Endothelial cell (in vitro differentiated cells): ENCODE results near the gene HMCN2. TPM values are rescaled to one million over a fixed set of nuclear protein-coding genes. Genes with fewer than 3 reads are reported as not detected.

Experiments
- DNase-seq: peaks from one replicate; pipeline ENCODE4 v3.0.0; 2021; ENCODE audit warnings: low spot score
- H3K27ac Mint-ChIP-seq: one replicate; pipeline ENCODE4 v1.8.0; 2021; ENCODE audit warnings: mixed read lengths, inconsistent platforms; ENCODE audit not compliant: unreplicated experiment
- H3K27me3 Mint-ChIP-seq: one replicate; pipeline ENCODE4 v1.8.0; 2021; ENCODE audit warnings: mild to moderate bottlenecking, moderate library complexity, mixed read lengths, inconsistent platforms; ENCODE audit not compliant: unreplicated experiment
- H3K36me3 Mint-ChIP-seq: one replicate; pipeline ENCODE4 v1.8.0; 2021; ENCODE audit warnings: mild to moderate bottlenecking, low read depth, mixed read lengths, inconsistent platforms; ENCODE audit not compliant: unreplicated experiment
- H3K4me1 Mint-ChIP-seq: one replicate; pipeline ENCODE4 v1.8.0; 2021; ENCODE audit warnings: mild to moderate bottlenecking, mixed read lengths, inconsistent platforms; ENCODE audit not compliant: unreplicated experiment
- H3K4me3 Mint-ChIP-seq: one replicate; pipeline ENCODE4 v1.8.0; 2021; ENCODE audit warnings: mild to moderate bottlenecking, mixed read lengths, inconsistent platforms; ENCODE audit not compliant: unreplicated experiment
- H3K9me3 Mint-ChIP-seq: one replicate; pipeline ENCODE4 v1.8.0; 2021; ENCODE audit warnings: mixed read lengths, inconsistent platforms; ENCODE audit not compliant: unreplicated experiment
- total RNA-seq: library from RNA; stranded (reverse); fragmentation: NEBNext Ultra II Directional; extraction: Animal tissue kit (Norgen Biotek cat#: 25700); gene quantifications from one replicate; pipeline ENCODE4 v1.2.1, GENCODE V29; 2021; ENCODE audit not compliant: unreplicated experiment
- TF ChIP-seq, protein P1 (sequence below): fragments of 200-600 bp; sonication (generic); IDR thresholded peaks from one replicate; pipeline ENCODE4 v1.5.0; 2021; ENCODE audit warnings: antibody characterized with exemption; ENCODE audit not compliant: unreplicated experiment

The HMCN2 gene
- total RNA-seq, 1 donor from 2014 or later: 29.6 TPM

DNA sequence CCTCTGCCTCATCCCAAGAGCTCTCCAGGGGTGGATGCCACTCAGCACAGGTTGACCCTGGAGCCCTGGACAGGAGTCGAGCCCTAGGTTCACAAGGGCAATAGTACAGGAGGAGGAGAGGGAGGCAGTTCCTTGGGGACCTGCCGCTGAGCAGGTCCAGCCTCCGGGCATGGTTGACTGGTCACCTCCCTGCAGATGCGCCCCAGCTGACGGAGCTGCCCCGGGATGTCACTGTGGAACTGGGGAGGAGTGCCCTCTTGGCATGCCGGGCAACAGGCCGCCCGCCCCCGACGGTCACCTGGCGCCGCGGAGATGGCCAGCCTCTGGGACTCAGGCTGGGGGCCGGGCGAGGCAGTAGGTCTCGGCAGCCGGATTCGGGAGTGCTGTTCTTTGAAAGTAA is 53.7 kb downstream of the HMCN2 start:
- Mint-ChIP-seq H3K36me3 (peaks cover 7% of the 10 kb centered on the region), H3K9me3 (no peaks in the 10 kb centered on the region), H3K4me3 (no peak overlapping the region), H3K27ac (no peak overlapping the region), H3K4me1 (peaks cover 3% of the 10 kb centered on the region), H3K27me3 (peaks cover 2% of the 10 kb centered on the region)
- TF ChIP-seq, protein P1, sequence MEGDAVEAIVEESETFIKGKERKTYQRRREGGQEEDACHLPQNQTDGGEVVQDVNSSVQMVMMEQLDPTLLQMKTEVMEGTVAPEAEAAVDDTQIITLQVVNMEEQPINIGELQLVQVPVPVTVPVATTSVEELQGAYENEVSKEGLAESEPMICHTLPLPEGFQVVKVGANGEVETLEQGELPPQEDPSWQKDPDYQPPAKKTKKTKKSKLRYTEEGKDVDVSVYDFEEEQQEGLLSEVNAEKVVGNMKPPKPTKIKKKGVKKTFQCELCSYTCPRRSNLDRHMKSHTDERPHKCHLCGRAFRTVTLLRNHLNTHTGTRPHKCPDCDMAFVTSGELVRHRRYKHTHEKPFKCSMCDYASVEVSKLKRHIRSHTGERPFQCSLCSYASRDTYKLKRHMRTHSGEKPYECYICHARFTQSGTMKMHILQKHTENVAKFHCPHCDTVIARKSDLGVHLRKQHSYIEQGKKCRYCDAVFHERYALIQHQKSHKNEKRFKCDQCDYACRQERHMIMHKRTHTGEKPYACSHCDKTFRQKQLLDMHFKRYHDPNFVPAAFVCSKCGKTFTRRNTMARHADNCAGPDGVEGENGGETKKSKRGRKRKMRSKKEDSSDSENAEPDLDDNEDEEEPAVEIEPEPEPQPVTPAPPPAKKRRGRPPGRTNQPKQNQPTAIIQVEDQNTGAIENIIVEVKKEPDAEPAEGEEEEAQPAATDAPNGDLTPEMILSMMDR: no peak
- DNase-seq: no peak

DNA sequence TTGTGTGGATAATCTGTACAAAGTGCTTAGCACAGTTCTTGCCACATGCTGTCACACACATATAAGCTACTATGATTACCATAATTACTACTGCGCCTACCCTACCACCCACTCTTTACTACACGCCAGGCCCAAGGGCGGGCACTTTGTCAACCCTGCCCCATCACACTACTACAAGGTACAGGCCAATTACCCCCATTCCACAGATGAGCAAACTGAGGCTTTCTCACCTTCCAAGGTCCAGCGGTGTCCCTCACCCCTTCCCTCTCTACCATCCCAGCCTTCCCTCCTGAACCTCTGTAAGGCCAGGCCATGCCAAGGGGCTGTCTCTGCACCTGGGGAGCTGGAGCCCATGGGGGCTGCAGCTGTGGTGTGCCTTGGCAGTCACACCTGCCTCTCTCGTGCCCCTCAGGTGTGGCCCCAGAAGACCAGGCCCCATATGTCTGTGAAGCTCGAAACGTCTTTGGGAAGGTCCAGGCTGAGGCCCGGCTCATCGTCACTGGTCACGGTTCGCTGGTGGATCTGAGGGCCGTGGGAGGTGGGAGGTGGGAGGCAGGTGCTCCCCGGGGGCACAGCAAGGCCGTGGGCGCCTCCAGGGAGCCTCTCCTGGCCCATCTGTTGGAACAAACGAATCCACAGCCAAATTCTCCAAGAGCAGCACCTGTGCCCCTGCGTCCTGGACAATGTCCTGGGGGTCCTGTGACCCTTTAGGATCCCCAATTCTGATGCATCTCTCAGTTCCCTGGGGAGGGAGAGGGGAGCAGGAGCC is 54.6 kb downstream of the HMCN2 start:
- TF ChIP-seq, protein P1: no peak
- no peak for DNase-seq
- Mint-ChIP-seq H3K4me3 (no peak overlapping the region), H3K36me3 (peaks cover 7% of the 10 kb centered on the region), H3K4me1 (peaks cover 3% of the 10 kb centered on the region), H3K27ac (no peak overlapping the region), H3K27me3 (peaks cover 1% of the 10 kb centered on the region), H3K9me3 (no peaks in the 10 kb centered on the region)

- Mint-ChIP-seq H3K27ac (no peak overlapping the region), H3K36me3 (peaks cover 7% of the 10 kb centered on the region), H3K9me3 (no peaks in the 10 kb centered on the region), H3K4me1 (peaks cover 3% of the 10 kb centered on the region), H3K27me3 (peaks cover 1% of the 10 kb centered on the region), H3K4me3 (no peak overlapping the region)
- TF ChIP-seq, protein P1: no peak
- DNase-seq: no peak
Measured at GRCh38 chr9:130320723-130321481, 55.3 kb downstream of the HMCN2 start.

- peaks cover 3% of the 10 kb centered on the region for H3K4me1 Mint-ChIP-seq
Measured at GRCh38 chr9:130321539-130321938, 56.0 kb downstream of the HMCN2 start.

More at GRCh38 chr9:130321539-130321938, 56.0 kb downstream of the HMCN2 start:
- H3K36me3 Mint-ChIP-seq: peaks cover 11% of the 10 kb centered on the region
- H3K27ac Mint-ChIP-seq: no peak overlapping the region
- no peak for DNase-seq
- peaks cover 3% of the 10 kb centered on the region for H3K27me3 Mint-ChIP-seq
- TF ChIP-seq, protein P1: no peak
- no peaks in the 10 kb centered on the region for H3K9me3 Mint-ChIP-seq
- no peak overlapping the region for H3K4me3 Mint-ChIP-seq
